C4-2B (cell line): ENCODE results near the gene EGFLAM.

ENCODE experiments used
- ZFX ChIP-seq: fragments of 450-650 bp; IDR thresholded peaks from 2 replicates; pipeline ENCODE4 v1.6.1; 2017
- TF ChIP-seq, protein P1 (sequence below): fragments of 450-650 bp; conservative IDR thresholded peaks from 2 replicates; pipeline ENCODE4 v1.5.1; 2017; ENCODE audit warnings: mild to moderate bottlenecking

- TF ChIP-seq, protein P1, sequence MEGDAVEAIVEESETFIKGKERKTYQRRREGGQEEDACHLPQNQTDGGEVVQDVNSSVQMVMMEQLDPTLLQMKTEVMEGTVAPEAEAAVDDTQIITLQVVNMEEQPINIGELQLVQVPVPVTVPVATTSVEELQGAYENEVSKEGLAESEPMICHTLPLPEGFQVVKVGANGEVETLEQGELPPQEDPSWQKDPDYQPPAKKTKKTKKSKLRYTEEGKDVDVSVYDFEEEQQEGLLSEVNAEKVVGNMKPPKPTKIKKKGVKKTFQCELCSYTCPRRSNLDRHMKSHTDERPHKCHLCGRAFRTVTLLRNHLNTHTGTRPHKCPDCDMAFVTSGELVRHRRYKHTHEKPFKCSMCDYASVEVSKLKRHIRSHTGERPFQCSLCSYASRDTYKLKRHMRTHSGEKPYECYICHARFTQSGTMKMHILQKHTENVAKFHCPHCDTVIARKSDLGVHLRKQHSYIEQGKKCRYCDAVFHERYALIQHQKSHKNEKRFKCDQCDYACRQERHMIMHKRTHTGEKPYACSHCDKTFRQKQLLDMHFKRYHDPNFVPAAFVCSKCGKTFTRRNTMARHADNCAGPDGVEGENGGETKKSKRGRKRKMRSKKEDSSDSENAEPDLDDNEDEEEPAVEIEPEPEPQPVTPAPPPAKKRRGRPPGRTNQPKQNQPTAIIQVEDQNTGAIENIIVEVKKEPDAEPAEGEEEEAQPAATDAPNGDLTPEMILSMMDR, result peak; percentile 56
- TF ChIP-seq ZFX, result no peak
Observed at GRCh38 chr5:38258319-38259061, at the start of gene EGFLAM.
